ENCODE measurements around the gene VMP1.
"Not testable (repeated sequence)": the region's sequence is repeated elsewhere in the genome, so short reads cannot be mapped to it uniquely, and the experiment has no call there.

The VMP1 gene

DNA sequence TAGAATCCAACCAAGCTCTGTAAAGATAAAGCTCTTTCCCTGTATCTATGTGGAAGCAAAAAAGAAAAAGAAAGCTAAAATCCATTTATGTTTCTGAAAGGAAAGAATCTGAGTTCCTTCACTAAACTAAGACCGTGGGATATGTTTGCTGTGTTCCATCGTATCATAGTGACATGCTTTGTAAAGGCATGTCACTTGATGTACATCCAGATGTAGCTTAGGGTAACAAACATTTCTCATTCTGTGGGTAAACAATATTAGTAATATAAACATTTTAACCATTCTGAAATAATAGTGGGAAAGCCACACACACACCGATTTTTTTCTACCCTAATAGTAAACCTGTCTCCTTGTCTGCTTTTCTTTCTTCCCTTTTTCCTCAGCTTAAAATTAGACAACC, 107.2 kb downstream of the VMP1 start:
- no peak for FAIRE-seq

DNA sequence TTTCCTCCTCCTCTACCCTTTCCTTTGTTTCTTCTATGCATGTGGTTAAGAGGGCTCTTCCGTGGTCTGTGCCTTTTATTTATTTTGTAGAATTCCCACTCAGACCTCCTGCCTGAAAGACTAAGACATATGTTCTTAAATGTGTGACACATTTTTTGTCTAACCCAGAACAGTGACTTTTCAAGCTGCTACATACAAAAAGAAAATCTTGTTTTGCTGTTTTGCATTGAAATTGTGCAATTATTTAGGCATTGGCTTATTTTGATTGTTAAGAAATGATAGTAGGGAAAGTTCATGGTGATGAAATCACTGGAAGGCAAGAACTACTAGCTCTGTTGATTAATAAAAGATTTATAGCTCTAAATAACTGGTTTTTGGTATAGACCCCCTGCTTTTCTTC, 108.5 kb downstream of the VMP1 start:
- no peak for FAIRE-seq

DNA sequence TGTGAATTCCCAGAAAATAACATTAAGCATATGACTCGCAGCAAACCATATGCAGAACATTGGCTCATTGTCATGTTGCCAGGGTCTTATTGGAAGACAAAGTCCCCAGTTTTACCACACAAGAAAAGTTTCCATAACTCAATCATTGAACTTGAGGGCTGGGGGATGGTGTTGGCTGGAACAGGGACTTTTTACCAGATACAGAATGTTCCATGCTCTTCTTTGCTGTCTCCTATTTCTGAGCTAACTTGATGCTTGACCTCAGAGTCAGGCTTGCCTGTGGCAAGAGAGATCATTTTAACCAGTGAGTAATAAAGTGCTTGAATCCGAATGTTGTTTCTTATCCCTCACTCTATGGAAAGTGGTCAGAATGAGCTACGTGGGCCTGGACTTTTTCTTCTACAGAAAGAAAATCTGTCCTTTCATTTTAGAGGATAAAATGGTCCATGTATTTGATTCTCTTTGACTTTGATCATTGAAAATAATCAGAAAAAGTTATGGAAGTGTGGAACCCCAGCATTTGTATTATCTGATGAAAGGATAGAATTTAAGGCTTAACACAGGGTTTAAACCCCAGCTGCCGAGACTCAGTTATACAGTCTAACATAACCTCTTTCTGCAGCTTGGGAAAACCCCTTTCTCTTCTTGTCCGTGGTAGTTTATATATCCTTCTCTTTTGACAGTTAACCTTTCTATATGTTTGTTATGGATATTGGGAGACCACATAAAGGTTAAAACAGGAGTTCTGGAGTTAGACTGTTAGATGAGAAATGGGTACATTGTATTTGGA, 118.3 kb downstream of the VMP1 start:
- FAIRE-seq, result no peak

DNA sequence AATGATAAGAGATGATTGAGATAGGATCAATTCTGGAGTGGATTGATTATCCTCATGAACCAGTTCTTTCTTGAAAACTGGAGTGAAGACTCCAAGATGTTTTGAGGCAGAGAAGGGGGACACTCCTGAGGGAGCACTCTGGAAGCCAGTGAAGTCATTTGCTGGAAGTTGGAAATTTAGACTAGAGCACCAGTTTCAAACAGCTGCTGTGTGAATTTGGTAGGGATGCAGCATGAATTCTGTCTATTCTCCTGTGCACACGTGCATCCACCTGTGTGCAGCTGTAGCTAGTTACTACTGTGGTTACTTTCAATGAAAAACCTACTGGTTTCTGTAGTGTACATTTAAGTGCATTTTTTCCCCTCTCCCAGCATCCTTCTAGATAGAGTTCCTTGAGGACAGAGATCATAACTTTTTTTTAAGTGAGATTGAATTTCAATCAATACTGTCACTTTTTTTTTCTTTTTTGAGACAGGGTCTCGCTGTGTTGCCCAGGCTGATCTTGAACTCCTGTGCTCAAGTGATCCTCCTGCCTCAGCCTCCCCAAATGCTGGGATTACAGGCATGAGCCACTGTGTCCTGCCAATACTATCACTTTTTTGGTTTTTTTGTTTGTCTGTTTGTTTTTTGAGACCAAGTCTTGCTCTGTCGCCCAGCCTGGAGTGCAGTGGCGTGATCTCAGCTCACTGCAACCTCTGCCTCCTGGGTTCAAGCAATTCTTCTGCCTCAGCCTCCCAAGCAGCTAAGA, 119.4 kb downstream of the VMP1 start:
- FAIRE-seq, result no peak

DNA sequence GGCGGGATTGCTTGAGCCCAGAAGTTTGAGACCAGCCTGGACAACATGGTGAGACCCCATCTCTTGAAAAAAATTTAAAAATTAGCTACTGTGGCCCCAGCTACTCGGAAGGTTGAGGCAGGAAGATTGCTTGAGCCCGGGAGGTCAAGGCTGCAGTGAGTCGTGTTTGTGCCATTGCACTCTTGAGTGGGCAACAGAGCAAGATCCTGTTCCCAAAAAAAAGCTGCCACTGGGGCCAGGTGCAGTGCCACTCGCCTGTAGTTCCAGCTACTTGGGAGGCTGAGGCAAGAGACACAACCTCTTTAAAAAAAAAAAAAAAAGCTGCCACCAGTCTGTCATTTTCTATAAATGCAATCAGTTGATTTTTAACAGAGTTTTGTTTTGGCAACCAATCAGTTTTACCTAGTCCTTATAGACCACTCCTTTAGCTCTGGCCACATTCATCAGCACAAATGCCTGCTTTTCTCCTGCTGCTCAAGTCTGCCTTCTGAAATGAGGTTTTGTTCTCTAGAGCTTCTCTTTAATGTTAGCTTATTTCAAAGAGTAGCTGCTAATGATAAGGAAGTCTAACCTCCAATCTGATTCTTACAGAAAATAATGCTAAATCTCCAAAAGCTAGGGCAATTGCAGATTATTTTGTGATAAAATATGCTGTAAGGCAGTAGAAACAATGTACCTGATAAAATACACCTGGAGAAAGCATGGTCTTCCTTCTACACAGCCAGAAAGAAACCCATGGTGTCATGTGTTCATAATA, 120.4 kb downstream of the VMP1 start:
- no peak for FAIRE-seq

DNA sequence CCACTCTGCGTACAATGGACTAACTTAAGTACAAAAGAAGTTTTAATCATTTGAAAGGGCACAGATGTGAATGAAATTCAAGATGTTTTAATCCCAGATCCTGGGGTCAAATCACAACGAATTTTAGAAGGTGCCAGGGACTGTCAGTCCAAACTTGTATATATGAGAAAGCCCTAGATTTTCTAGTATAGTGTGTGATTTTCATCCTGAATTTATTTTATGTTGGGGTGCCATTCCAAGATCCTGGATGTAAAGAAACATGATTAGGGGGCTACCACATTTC, 121.0 kb downstream of the VMP1 start:
- no peak for FAIRE-seq

DNA sequence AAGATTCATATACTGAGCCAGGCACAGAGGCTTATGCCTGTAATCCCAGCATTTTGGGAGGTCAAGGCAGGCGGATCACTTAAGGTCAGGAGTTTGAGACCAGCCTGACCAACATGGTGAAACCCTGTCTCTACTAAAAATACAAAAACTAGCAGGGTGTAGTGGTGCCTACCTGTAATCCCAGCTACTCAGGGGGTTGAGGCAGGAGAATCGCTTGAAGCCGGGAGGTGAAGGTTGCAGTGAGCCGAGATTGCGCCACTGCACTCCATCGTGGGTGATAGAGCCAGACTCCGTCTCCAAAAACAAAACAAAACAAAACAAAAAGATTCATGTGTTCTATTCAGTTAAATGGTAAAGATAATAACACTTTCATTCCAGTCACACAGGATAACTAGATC, 121.4 kb downstream of the VMP1 start:
- FAIRE-seq, result not testable (repeated sequence)

DNA sequence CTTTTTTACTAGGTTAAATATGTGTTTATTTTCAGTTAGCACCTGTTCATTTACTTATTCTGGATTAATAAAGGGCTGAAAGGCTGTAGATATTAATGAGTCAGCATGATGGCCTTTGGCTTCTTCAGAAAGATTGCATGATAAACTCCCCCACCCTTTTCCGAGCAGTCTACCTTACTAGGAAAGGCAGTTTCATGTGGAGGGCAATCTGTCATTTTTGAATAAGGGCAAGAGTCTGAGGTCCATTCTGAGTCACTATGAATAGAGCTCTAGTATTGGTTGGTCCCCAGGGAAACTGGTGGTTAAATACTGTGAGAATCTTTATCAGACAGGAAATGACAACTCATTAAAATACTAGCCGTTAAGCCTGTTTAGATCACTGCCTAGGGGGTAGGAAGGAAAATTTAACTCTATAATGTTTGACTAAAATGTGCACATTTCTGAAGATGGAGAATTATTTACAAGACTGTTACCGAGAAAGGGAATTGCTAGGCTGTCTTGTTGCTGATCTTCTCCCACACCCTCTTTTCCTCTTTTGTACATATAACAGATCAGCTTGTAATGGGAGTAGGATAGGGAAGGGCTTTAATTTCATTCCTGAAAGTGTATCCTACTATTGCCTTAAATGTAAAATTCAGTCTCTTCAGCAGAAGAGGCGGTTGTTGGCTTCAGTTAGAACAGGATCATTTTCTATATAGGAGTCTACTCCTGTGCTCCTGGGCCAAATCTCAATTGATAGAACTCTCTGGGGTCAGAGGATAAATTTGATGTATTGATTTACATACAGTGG, 122.0 kb downstream of the VMP1 start:
- peak; percentile 60 for FAIRE-seq

DNA sequence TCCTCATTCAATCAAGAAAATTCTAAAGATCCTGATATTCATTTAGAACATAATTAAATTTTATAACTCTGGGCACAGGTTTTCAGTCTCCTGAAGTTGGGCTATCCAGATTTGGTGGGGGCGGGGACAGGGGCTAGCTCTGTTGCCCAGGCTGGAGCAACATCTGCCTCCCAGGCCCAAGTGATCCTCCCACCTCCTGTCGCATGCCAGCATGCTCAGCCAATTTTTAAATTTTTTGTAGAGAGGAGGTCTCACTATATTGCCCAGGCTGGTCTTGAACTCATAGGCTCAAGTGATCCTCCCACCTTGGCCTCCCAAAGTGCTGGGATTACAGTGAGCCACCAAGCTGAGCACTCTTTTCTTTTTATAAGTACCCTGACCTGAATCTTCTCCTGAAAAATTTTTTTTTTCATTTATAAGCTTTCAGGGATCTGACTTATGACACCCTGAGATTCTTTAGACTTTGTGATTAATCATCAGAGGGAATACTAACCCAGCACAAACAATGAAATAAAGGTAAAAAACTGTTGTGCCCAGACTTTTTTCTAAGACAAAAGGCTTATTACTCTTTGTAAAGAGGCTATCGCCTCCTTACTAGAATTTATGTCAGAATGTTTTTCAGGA, 122.7 kb downstream of the VMP1 start:
- FAIRE-seq, result no peak

DNA sequence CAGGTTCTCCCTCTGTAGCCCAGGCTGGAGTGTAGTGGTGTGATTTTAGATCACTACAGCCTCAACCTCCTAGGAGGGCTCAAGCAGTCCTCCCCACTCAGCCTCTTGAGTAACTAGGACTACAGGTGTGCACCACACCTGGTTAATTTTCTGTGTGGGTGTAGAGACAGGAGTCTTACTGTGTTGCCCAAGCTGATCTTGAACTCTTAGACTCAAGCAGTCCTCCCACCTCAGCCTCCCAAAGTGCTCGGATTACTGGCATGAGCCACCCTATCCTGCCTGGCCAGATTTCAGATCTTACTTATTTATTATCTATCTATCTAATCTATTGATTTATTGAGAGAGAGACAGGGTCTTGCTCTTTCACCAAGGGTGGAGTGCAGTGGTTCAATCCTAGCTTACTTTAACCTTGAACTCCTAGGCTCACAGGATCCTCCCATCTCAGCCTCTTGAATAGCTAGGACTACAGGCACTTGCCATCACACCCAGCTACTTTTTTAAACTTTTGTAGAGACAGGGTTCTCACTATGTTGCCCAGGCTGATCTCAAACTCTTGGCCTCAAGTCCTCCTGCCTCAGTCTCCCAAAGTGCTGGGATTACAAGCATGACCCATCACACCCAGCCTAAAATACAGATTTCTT, 123.5 kb downstream of the VMP1 start:
- FAIRE-seq, result no peak

DNA sequence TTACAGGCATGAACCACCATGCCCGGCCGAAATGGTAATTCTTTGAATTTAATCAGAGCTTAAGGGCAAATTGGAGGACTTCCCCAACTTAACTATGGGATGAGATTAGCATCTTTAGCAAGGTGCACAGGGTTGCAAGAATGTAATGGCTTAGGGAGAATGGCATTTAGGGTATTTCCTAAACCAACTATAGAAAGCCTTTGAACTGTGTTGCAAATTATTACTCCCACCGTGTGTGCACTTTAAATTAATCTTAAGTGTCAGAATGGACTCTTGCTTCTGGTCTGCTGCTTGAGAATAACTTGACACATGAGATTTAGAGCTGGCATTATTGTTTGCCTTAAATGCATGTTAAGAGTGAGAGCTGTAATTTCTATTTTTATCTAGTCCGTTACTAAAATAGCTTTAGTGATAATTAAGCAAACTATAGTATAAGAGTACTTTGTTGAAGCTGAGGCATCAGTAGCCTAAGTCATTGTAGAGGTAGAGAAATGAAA, 125.5 kb downstream of the VMP1 start:
- no peak for FAIRE-seq

DNA sequence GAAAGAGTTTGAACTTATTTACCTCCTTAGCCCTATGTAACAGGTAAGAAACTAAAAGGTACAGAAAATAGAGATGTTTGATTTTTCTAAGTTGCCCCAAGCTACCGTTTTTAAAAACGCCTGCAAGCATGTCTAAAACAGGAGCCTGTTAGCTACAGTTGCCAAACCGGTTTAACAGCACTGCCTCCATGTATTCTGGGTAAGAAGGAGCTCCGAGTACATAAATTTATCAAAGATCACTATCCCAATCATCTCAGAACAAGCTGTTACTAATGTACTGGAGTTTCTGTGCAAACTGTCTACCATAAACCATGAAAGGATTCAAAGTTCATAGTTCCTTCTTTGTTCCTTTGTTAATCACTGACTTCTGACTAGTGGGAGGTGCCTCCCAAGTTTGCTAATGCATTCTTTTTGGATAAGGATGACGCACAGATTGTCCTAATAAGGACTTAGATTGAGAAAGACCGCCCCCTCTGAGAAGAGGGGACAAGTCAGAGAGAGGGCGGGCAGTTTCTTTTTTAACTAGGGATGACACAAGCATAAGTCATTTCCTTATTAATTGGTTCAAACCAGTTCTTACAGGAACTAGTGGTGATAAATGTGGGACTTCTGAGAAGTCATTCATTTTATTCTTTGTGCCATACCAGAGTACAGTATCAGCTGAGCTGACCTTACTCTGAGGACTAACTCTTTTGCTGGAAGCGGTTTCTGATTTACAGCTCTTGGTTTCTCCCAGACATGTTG, 130.0 kb downstream of the VMP1 start:
- peak; percentile 81 for FAIRE-seq

DNA sequence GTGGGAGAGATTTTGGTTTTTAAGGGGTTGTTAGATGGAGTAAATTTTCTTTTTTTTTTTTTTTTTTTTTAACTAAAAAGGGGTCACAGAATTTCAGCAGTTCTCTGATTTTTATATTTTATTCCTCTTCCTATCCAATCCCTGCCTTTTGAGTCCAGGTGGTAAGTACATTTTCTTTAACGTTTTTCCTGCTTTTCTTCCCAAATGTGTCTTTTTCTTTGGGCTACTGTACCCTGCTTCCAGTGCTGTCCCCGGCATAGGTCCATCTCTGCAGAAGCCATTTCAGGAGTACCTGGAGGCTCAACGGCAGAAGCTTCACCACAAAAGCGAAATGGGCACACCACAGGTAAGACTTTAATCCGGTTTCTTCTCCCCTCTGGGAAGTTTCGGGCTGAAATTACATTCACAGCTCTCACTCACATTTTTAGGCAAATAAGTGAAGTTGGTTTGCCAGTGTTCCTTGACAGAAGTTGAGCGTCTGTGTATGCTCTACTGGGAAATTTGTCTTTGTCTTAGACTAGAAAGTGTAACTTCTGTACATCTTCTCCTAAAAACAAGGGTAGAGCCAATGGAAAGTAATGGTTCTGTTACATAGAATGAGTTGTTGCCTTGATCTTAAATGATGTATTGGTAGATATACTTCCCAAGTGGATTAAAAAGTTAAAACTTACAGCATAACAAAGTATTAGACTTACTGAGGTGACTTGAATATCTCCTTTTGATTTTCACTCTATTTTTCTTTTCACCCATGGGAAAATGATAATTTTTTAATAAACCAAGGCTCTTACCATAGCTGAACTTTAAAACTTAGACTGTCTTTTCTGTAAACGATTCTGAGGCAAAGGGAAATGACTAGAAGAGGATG, 130.8 kb downstream of the VMP1 start:
- no peak for FAIRE-seq

DNA sequence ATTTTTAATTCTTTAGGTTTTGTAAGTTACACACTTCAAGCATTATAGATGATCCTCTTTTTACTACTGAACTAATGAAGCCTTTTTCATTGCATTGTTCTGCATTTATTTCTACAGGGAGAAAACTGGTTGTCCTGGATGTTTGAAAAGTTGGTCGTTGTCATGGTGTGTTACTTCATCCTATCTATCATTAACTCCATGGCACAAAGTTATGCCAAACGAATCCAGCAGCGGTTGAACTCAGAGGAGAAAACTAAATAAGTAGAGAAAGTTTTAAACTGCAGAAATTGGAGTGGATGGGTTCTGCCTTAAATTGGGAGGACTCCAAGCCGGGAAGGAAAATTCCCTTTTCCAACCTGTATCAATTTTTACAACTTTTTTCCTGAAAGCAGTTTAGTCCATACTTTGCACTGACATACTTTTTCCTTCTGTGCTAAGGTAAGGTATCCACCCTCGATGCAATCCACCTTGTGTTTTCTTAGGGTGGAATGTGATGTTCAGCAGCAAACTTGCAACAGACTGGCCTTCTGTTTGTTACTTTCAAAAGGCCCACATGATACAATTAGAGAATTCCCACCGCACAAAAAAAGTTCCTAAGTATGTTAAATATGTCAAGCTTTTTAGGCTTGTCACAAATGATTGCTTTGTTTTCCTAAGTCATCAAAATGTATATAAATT, 132.3 kb downstream of the VMP1 start:
- FAIRE-seq, result no peak

DNA sequence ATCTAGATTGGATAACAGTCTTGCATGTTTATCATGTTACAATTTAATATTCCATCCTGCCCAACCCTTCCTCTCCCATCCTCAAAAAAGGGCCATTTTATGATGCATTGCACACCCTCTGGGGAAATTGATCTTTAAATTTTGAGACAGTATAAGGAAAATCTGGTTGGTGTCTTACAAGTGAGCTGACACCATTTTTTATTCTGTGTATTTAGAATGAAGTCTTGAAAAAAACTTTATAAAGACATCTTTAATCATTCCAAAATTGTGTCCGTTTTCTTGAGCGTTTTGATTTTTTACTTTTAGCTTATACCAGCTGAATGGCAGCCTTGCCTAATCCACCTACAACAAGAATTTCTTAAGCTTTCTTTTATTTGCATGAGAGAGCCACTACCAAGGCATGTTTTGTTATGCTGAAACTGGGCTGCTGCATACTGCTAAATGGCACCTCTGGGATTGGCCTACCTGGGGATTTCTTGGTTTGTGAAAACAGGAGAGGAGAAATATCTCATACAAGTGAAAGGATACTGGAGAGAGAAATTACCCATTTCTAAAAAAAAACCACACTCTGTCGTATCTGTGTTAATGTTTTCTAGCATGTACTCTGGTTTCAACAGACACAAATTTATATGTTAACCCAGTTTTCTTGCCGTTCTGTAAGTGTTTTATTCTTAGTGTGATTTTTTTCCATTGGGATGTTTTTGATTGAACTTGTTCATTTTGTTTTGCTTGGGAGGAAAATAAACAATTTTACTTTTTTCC, 133.1 kb downstream of the VMP1 start:
- FAIRE-seq, result no peak

DNA sequence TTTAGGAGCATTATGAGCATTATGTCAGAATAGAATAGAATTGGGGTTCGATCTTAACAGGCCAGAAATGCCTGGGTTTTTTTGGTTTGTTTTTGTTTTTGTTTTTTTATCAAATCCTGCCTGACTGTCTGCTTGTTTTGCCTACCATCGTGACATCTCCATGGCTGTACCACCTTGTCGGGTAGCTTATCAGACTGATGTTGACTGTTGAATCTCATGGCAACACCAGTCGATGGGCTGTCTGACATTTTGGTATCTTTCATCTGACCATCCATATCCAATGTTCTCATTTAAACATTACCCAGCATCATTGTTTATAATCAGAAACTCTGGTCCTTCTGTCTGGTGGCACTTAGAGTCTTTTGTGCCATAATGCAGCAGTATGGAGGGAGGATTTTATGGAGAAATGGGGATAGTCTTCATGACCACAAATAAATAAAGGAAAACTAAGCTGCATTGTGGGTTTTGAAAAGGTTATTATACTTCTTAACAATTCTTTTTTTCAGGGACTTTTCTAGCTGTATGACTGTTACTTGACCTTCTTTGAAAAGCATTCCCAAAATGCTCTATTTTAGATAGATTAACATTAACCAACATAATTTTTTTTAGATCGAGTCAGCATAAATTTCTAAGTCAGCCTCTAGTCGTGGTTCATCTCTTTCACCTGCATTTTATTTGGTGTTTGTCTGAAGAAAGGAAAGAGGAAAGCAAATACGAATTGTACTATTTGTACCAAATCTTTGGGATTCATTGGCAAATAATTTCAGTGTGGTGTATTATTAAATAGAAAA, 133.8 kb downstream of the VMP1 start:
- not testable (repeated sequence) for FAIRE-seq

DNA sequence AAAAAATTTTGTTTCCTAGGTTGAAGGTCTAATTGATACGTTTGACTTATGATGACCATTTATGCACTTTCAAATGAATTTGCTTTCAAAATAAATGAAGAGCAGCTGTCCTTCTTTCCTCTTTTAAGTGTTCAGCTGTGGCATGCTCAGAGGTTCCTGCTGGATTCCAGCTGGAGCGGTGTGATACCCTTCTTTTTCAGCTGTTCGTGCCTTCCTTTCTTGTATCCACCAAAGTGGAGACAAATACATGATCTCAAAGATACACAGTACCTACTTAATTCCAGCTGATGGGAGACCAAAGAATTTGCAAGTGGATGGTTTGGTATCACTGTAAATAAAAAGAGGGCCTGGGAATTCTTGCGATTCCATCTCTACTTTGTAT, 134.4 kb downstream of the VMP1 start:
- not testable (repeated sequence) for FAIRE-seq

Data from colon (tissue), 2 donors.